CD14-positive monocyte (primary cell): Measurements from ENCODE around the gene TULP3. TPM values are rescaled to one million over a fixed set of nuclear protein-coding genes. Genes with fewer than 3 reads are reported as not detected.

Source experiments
- DNase-seq, 3 donors: peaks; one replicate each; pipeline ENCODE4 v3.0.0-alpha.2; 2011 to 2022
- H2AFZ ChIP-seq: 2 replicates; pipeline ENCODE4 v1.6.0; 2012; ENCODE audit warnings: mild to moderate bottlenecking, low read depth, low read length, inconsistent platforms; ENCODE audit not compliant: insufficient read depth, poor library complexity, severe bottlenecking
- H3K27ac ChIP-seq, 2 donors: 1 replicate in 1 of 2; 2 replicates in 1 of 2; pipeline ENCODE4 v1.5.1; 2012 to 2013; ENCODE audit warnings: low read length in 2 of 2, control low read depth in 1 of 2, inconsistent platforms in 1 of 2, low read depth in 1 of 2, mild to moderate bottlenecking in 1 of 2
- H3K27me3 ChIP-seq, 2 donors: one replicate each; pipeline versions ENCODE4 v1.6.0 to v1.6.1; 2011 to 2013; ENCODE audit warnings: low read length in 2 of 2; ENCODE audit not compliant: control insufficient read depth in 2 of 2, insufficient read depth in 2 of 2
- H3K36me3 ChIP-seq, 2 donors: replicated peaks in 1 of 2; 1 replicate in 1 of 2; 2 replicates in 1 of 2; pipeline versions ENCODE4 v1.5.1 to v1.6.1; 2012 to 2013; ENCODE audit warnings: low read length in 2 of 2, control low read depth in 1 of 2, inconsistent platforms in 1 of 2, mild to moderate bottlenecking in 1 of 2; ENCODE audit not compliant: insufficient read depth in 2 of 2, control insufficient read depth in 1 of 2
- H3K4me1 ChIP-seq, 2 donors: 1 replicate in 1 of 2; 2 replicates in 1 of 2; pipeline versions ENCODE4 v1.5.1 to v1.6.1; 2012 to 2013; ENCODE audit warnings: low read length in 2 of 2, control low read depth in 1 of 2, inconsistent platforms in 1 of 2, mild to moderate bottlenecking in 1 of 2, moderate library complexity in 1 of 2; ENCODE audit not compliant: insufficient read depth in 2 of 2, control insufficient read depth in 1 of 2
- H3K4me2 ChIP-seq: replicated peaks from 2 replicates; pipeline ENCODE3; 2012; ENCODE audit warnings: low read length, moderate library complexity, mild to moderate bottlenecking; ENCODE audit not compliant: poor library complexity, severe bottlenecking; ENCODE audit errors: extremely low read depth
- H3K4me3 ChIP-seq, 3 experiments: fragments of 200-600 bp in 1 of 3; sonication (generic) in 1 of 3; replicated peaks in 1 of 3; 1 replicate in 2 of 3; 2 replicates in 1 of 3; pipeline ENCODE4 v1.5.1; 2011 to 2013; ENCODE audit warnings: low read length in 3 of 3, mild to moderate bottlenecking in 3 of 3, control low read depth in 2 of 3, low read depth in 2 of 3, inconsistent platforms in 1 of 3, moderate library complexity in 1 of 3
- H3K79me2 ChIP-seq: 2 replicates; pipeline ENCODE4 v1.6.0; 2012; ENCODE audit warnings: mild to moderate bottlenecking, control low read depth, inconsistent platforms, low read length, moderate library complexity; ENCODE audit not compliant: insufficient read depth
- H3K9ac ChIP-seq: 2 replicates; pipeline ENCODE4 v1.6.0; 2017; ENCODE audit warnings: low read length, mild to moderate bottlenecking; ENCODE audit not compliant: insufficient read depth, poor library complexity, severe bottlenecking
- H3K9me3 ChIP-seq, 2 donors: replicated peaks in 1 of 2; 1 replicate in 1 of 2; 2 replicates in 1 of 2; pipeline versions ENCODE4 v1.5.1 to v1.6.1; 2012 to 2013; ENCODE audit warnings: low read length in 2 of 2, control low read depth in 1 of 2; ENCODE audit not compliant: control insufficient read depth in 1 of 2, insufficient read depth in 1 of 2
- H4K20me1 ChIP-seq: 2 replicates; pipeline ENCODE4 v1.6.0; 2012; ENCODE audit warnings: mild to moderate bottlenecking, low read length, control low read depth, moderate library complexity; ENCODE audit not compliant: insufficient read depth
- H3K27ac Mint-ChIP-seq, 7 donors: one replicate each; pipeline ENCODE4 v1.8.0; 2020; ENCODE audit warnings: mild to moderate bottlenecking in 7 of 7, mixed read lengths in 7 of 7, moderate library complexity in 6 of 7, inconsistent platforms in 2 of 7
- H3K27me3 Mint-ChIP-seq, 3 donors: one replicate each; pipeline ENCODE4 v1.8.0; 2021 to 2022; ENCODE audit warnings: low read depth in 3 of 3, mild to moderate bottlenecking in 3 of 3, mixed read lengths in 3 of 3, moderate library complexity in 3 of 3, inconsistent platforms in 1 of 3
- H3K36me3 Mint-ChIP-seq, 2 donors: one replicate each; pipeline ENCODE4 v1.8.0; 2020; ENCODE audit warnings: mixed read lengths in 2 of 2, inconsistent platforms in 1 of 2, mild to moderate bottlenecking in 1 of 2
- H3K4me1 Mint-ChIP-seq: one replicate; pipeline ENCODE4 v1.8.0; 2020; ENCODE audit warnings: mild to moderate bottlenecking, mixed read lengths
- H3K4me3 Mint-ChIP-seq, 2 donors: one replicate each; pipeline ENCODE4 v1.8.0; 2020; ENCODE audit warnings: mild to moderate bottlenecking in 2 of 2, mixed read lengths in 2 of 2, moderate library complexity in 1 of 2
- H3K9me3 Mint-ChIP-seq, 7 donors: one replicate each; pipeline ENCODE4 v1.8.0; 2020 to 2022; ENCODE audit warnings: mixed read lengths in 7 of 7, mild to moderate bottlenecking in 6 of 7, moderate library complexity in 6 of 7, inconsistent platforms in 2 of 7
- CTCF ChIP-seq: fragments of 200-600 bp; IDR thresholded peaks from one replicate; pipeline ENCODE4 v1.8.0; 2022; ENCODE audit warnings: antibody characterized with exemption, mild to moderate bottlenecking
- whole genome bisulfite sequencing: methylation state at CpG from one replicate; pipeline ENCODE4 v1.1.5; 2013; ENCODE audit warnings: missing lambda C conversion rate; ENCODE audit not compliant: insufficient coverage; 5-methylcytosine and 5-hydroxymethylcytosine counted together
- intact Hi-C, 2 donors: fragments of 100-400 bp; cut with micrococcal nuclease; formaldehyde crosslinking; loops; one replicate each; pipeline versions ENCODE4 v1.15.0 to v1.15.1; 2023
- polyA plus RNA-seq, 3 donors: library from polyadenylated mRNA; depleted of rRNA in 1 of 3; unstranded in 2 of 3; stranded (reverse) in 1 of 3; fragments of 300-500 nt in 2 of 3; fragments of >200 nt in 1 of 3; fragmentation: Illumina TruSeq in 2 of 3; gene quantifications; 1 replicate in 2 of 3; 2 replicates in 1 of 3; pipeline ENCODE4 v1.2.3, GENCODE V29; 2012 to 2021

TULP3 gene
- polyA plus RNA-seq, 3 donors = 1.7 to 3.6 (median 2.3) TPM

GRCh38 chr12:2944401-2945047, 53.8 kb downstream of the TULP3 start:
- H2AFZ ChIP-seq = no peak overlapping the region
- H3K27me3 Mint-ChIP-seq = peaks cover 9 to 13% (median 11%) of the 10 kb centered on the region in 3 donors
- intact Hi-C loops = loop anchor here (2.0 to 10.0 kb wide), 2 partner anchors 90 to 92 kb away; partner anchors contain the start of gene TEX52 (in 1 of the 2)
- H3K4me1 Mint-ChIP-seq = peaks cover 3% of the 10 kb centered on the region
- 36% methylated on average over 23 of the region's 24 CpGs for whole genome bisulfite sequencing
- no peaks in the 10 kb centered on the region for H3K9me3 Mint-ChIP-seq
- H3K36me3 Mint-ChIP-seq = peaks cover 4 to 5% of the 10 kb centered on the region in 2 donors
- H3K4me1 ChIP-seq = no peaks in the 10 kb centered on the region
- H3K27ac Mint-ChIP-seq = no peak overlapping the region
- no peak overlapping the region for H3K4me3 Mint-ChIP-seq
- no peak overlapping the region for H3K4me3 ChIP-seq
- DNase-seq = peak; percentile 4 to 14 (median 12)
- H4K20me1 ChIP-seq = no peaks in the 10 kb centered on the region
- no peaks in the 10 kb centered on the region for H3K27me3 ChIP-seq
- peak; percentile 70 for TF ChIP-seq CTCF
- H3K36me3 ChIP-seq = peaks cover 0 to 2% of the 10 kb centered on the region in 2 donors
- H3K79me2 ChIP-seq = no peaks in the 10 kb centered on the region
- H3K27ac ChIP-seq = no peak overlapping the region
- H3K9ac ChIP-seq = no peak overlapping the region
- H3K9me3 ChIP-seq = no peaks in the 10 kb centered on the region
- H3K4me2 ChIP-seq = no peak overlapping the region

GRCh38 chr12:2949411-2949810, 58.7 kb downstream of the TULP3 start:
- Histone ChIP-seq H3K4me2 (no peak overlapping the region), H4K20me1 (no peaks in the 10 kb centered on the region), H3K9ac (no peak overlapping the region), H2AFZ (no peak overlapping the region), H3K9me3 (no peaks in the 10 kb centered on the region), H3K27me3 (no peaks in the 10 kb centered on the region), H3K36me3 (no peaks in the 10 kb centered on the region), H3K4me1 (no peaks in the 10 kb centered on the region), H3K27ac (no peak overlapping the region), H3K4me3 (no peak overlapping the region), H3K79me2 (no peaks in the 10 kb centered on the region)
- no peak for DNase-seq
- Mint-ChIP-seq H3K4me1 (peaks cover 3% of the 10 kb centered on the region), H3K27ac (peak overlapping the region in 1 of 7 donors; percentile 31), H3K9me3 (no peaks in the 10 kb centered on the region), H3K27me3 (peaks cover 9 to 24% (median 16%) of the 10 kb centered on the region in 3 donors), H3K36me3 (no peaks in the 10 kb centered on the region), H3K4me3 (no peak overlapping the region)
- no peak for TF ChIP-seq CTCF
- WGBS = 92% methylated on average over 2 of the region's 4 CpGs
- intact Hi-C loops = loop anchor here in 1 of 2 donors (10.0 kb wide), 1 partner anchor 95 kb away; the partner anchor contains the start of gene TEX52
